Renal pelvis (tissue), 12 donors: ENCODE data around the gene MSMB. TPM values are rescaled to one million over a fixed set of nuclear protein-coding genes. Genes with fewer than 3 reads are reported as not detected.
"Not testable (repeated sequence)": the region's sequence is repeated elsewhere in the genome, so short reads cannot be mapped to it uniquely, and the experiment has no call there.

Source experiments
- DNase-seq: peaks from one replicate; pipeline ENCODE4 v3.0.0-alpha.2; 2013
- long read RNA-seq, 16 experiments: transcript quantifications; one replicate each; lab custom pipeline, GENCODE V29; 2026
- polyA plus RNA-seq, 3 donors: library from polyadenylated mRNA; unstranded; fragments of 120-200 nt; gene quantifications; one replicate each; pipeline ENCODE4 v1.2.1, GENCODE V29; 2013; ENCODE audit not compliant: insufficient read length in 3 of 3

MSMB gene, protein sequence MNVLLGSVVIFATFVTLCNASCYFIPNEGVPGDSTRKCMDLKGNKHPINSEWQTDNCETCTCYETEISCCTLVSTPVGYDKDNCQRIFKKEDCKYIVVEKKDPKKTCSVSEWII
- polyA plus RNA-seq: not detected
- long read RNA-seq, donor 1: 0 reads
- long read RNA-seq, donor 2: 0 reads
- long read RNA-seq, donor 3: 0 reads
- long read RNA-seq, donor 4: 0 reads
- long read RNA-seq, donor 5, partial matches to known transcripts: 0 of 1 reads
- long read RNA-seq, donor 5, other reads (novel, unspliced or antisense): 0 of 1 reads
- long read RNA-seq, donor 6: 0 reads
- long read RNA-seq, donor 7: 0 reads
- long read RNA-seq, donor 8: 0 reads
- long read RNA-seq, donor 9: 0 reads
- long read RNA-seq, donor 10: 0 reads
- long read RNA-seq, donor 11: 0 reads
- long read RNA-seq, donor 12: 0 reads
- long read RNA-seq, donor 13: 0 reads
- long read RNA-seq, donor 14: 0 reads
- long read RNA-seq, donor 15, transcript MSMB-202 (4 exons, 488 nt): major isoform, 22 of 29 reads
- long read RNA-seq, donor 15, partial matches to known transcripts: 5 of 29 reads
- long read RNA-seq, donor 15, other reads (novel, unspliced or antisense): 0 of 29 reads
- long read RNA-seq, donor 16: 0 reads

DNA sequence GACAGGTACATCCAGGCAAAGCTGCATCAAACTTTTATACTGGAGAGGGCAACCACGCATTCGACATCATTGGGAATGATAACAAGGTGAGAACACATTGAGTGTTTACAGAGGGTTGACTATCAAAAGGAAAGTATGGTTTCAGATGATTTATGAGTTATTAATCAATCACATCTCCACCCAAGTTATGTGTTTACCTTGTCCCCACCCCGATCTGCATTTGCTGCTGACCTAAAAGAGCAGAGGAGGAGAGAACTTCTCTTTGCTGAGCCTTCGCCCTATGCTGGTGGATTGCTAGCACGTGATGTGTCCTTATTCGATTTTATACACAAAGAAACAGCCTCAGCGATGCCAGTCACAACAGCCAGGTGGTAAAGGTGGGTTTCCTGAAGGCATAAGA, at the start of gene MSMB:
TSS of gene MSMB (minus strand) at position 9 of the 400 bp plus-strand sequence. CDS start 32 bp downstream, outside the sequence.
- no peak for DNase-seq

DNA sequence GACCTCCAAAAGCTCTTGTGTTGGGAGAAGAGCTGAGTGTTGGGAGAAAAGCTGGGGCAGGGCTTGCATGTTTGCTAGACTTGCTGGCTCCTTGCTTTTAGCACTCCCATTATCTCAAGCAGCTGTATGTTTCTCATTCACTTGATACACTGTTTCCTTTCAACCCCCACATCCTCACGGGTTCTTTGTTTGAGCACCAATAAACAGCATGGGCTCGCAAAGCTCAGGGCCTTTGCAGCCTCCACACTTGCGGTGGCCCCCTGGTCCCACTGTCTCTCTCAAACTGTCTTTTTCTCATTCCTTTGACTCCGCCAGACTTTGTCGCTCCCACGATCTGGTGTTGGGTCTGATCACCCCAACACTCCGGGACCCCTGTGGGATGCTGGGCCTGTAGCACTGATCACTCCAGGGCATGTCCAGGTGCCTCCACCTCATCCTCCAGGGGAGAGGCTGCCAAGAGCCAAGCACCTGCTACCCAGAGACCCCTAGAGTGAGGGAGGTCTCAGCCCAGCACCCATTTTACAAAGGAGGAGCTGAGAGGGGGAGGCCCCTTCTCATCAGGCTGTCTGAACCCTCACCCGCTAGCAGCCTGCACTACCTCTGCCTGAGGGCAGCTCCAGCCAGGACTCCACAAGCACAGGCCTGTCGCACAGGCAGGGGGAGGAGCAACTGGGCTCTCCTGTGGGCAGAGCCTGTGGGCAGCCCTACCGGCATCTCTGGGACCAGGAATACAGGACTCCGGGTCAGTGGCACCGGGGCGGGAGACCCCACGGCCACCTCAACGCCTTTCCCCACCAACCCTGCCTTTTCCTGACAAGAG, 49.1 kb upstream of the MSMB start:
- no peak for DNase-seq

DNA sequence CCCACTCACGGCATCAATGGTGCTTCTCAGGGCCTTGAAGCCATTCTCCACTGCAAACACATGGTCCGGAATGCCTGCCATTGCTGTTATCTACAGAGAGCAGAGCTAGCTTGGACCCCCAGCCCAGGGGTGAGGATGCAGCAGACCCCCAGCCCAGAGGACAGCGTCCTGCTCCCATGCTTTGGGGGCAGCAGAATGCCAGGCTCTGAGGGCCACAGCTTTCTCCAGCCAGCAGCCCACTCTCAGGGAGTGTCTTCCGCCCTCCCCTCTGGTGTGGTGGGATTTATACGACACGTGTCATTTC, 48.1 kb upstream of the MSMB start:
- no peak for DNase-seq

DNA sequence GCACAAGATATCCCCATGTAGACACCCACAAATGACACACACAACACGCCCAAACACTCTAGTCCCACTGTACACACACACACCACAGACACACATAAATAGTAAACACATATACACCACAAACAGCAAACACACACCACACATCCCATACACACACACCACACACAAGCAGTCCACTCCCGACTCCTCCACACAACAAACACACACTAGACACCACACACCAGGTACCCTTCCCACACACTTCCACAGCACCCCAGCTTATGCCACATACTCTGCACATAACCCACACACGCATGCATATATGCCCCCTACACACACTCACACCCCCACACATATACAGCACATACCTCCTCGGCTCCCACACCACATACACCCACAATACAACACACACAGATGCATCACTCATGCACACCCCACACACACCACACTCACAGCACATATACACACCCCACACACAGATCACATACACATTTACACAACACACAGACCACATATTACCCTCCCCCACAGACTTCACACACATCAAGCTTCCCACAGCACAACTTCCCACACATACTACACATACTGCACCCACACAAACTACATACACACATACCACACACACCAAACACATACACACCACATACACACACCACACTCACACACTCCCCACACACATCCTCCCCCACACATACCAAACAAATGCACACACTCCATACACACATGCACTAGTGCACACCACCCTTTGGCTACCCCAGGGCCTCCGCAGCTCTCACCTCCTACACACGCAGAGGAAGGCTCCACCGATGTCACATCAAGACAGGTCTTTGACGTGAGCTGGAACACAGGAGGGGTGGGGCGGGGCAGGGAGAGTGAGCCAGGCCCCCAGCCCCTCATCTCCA, 47.5 kb upstream of the MSMB start:
- DNase-seq: not testable (repeated sequence)

DNA sequence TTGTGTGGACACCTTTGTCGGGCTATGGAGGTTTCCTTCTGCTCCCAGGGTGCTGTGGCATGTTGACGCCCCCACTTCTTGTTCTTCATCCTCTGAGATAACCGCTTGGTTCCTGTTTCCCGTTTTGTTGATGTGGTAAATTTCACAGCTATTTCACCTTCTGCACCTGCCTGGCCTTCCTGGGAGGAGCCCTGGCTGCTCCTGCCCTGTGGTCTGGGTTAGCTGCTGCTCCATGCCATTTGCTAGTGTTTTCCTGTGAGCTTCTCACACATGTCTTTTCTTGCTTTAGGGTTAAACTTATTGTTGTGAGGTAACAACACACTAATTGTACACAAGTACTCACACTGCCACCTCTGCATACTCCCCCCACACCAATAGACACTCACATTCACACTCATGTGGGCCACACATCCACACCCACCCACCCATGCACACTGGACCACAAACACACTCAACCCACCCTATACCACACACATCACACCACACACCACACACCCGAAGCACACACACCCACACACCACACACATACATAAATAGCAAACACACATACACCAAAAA, 46.5 kb upstream of the MSMB start:
- DNase-seq: no peak

DNA sequence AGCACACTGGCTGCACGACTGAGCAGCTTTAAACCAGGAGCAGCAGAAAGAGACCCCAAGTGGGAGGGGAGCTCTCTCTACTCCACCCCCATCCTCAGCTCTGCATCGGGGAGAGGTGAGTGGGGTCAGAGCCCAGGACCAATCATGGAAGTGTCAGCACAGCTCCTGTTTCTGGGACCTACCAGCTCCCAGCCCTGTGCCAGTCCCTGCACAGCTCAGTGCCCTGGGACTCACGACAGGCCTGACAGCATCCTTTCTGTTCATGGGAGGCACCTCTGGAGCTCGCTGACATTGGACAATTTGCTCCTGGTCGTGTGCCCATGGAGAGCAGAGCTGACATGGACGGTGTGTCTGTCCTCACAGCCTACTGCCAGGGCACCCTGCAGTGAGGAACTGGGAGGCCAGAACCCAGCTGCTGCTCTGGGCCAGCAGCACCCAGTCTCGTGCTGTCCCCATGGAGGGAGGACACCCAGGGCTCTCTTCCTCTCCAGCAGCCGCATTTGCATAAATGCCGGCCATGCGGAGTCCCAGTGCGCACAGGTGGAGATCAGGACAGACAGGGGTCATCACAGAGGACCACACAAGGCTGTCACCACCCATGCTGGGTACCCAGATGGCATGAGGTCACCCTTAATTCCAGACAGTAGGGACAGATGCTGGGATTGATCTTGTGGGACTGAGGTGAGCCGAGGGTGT, 45.9 kb upstream of the MSMB start:
- DNase-seq: no peak

DNA sequence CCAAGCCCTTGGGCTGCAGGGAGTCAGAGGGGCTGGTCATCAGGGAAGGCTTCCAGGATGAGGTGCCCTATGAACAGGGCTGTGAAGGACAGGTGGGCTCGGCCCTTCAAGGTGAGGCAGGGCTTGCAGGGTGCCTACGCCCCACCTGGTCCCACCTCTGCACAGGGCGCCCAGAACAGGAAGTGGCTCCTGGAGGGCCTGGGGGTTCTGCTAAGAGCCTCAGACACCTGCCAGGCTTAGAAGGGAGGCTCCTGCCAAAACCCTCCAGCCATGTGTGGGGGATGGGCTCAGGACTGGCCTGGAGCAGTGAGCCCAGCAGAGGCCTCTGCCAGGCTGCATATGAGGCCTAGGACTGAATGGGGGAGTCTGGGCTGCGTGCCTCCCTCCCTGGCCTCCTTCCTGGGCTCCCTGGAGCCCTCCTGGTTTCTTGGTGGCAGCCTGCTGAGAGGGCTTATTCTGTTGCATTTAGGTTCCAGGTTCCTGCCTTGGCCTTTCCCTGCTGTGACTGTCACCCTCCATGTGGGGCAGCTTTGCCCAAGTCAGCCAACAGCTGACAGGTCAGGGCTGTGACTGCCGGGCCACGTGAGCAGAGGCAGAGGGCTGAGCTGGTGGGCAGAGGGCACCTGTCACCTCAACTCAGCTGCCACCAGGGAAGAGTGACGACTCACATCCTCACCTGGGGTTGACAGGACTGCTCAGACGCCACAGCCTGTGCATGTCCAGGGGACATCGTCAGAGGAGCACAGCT, 45.2 kb upstream of the MSMB start:
- no peak for DNase-seq

DNA sequence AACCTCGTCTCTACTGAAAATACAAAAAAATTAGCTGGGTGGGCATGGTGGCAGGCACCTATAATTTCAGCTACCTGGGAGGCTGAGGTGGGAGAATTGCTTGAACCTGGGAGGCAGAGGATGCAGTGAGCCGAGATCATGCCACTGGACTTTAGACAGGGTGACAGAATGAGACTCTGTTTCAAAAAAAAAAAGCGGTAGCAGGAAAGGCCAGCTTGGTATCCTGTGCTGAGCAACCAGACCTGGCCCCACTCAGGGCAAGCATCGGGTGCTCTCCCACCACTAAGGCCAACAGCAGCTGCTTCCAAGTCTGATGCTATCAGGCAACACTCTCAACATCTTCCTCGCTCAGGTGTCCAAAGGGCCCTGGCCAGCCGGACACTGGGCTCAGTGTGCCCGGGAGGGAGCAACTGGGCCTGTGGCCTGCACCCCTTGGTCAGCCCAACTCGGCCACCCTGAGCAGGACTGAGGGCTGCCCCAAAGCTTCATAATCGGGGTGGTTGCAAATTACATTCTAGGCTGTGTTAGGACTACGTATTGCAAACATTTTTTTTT, 44.3 kb upstream of the MSMB start:
- DNase-seq: no peak

DNA sequence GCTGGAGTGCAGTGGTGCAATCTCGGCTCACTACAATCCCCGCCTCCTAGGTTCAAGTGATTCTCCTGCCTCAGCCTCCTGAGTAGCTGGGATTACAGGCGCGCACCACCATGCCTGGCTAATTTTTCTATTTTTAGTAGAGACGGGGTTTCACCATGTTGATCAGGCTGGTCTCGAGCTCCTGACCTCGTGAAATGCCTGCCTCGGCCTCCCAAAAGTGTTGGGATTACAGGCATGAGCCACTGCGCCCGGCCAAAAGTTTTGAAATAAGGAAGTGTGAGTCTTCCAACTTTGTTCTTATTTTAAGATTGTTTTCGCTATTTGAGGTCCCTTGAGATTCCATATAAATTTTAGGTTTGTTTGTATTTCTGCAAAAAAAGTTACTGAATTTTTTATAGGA, 41.3 kb upstream of the MSMB start:
- DNase-seq: not testable (repeated sequence)

DNA sequence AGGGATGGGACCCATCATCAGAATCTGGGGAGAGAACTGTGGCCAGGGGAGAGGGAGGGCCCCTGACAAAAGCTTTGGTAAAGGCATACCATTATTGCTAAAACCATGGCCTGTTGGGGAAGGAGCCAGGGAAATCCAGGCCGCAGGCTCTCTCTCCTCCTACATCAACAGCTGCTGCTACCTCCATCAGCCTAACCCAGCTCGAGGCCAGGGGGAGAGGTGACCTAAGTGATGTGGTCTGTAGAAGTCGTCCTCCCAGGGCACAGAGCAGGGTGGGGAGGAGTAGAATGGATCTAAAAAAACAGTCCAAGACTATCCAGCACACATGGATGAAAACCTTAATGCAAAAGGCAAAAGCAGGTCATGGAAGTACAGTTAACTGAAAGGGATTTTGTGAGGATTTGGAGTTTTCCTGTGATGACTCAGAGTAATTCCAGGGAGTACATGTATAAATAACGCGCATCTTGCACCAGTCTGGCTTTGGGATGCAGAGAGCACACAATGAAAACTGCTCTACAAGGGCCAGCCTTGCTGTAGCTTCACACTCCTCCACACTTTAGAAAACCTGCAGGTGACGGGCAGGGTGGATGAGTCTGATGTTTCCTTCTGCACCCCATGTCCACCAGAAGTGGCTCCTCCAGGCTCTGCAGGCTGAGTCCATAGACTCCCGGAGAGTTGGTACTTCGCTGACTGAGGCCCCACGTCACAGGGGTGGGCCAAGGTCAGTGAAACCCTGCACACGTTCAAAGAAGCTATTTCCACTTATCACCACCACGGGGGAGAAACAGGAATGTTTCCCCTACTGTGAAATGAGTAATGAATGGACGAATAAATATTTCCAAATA, 38.5 kb upstream of the MSMB start:
- DNase-seq: no peak

DNA sequence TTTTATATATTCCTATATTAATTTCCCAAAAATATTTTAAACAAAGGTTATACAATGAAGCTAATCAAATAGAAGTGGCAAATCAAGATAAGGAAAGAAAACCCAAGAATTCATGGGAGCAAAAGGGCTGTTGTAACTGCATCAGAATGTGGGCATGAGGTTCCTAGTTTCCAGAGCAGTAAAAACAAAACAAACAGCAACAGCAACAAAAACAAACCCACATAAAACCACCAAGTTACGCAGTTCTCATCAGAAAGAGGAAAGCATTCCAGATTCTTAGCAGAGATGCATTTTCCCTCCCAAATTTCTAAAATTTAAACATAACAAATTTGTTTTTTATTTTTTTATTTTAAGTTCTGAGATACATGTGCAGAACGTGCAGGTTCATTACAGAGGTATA, 34.8 kb upstream of the MSMB start:
- no peak for DNase-seq

DNA sequence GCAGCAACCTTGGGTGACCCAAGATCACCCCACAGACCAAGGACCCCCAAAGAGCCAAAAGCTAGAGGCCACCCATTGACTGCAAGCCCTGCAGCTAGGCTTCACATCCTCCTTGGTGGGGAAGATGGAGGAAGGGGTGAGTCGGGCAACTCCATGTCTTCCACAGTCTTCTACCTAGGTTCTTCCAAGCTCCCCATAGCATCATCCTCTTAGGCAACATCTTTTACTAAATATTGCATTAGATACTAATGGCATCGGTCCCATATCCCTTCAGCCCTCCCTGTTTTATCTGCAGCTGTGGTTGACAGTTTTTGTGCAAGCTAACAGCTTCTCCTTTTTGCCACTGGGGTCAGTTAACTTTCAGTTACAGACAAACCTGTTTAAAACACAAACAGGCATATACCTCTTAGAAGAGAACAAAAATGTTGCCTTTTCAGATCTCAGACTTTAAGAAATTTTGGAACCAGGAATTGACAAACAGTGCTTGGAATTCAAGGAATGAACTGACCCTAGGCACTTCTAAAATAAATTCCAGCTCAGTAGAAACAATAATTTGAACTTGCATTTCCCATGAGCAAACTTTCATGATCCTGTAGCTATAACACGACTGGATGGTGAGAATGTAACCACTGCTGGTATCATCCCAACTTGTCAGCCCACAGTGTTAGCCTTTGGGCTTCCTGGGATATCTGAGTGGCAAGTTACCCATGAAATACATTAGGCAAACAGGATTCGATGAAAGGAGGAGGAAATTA, 33.9 kb upstream of the MSMB start:
- no peak for DNase-seq

DNA sequence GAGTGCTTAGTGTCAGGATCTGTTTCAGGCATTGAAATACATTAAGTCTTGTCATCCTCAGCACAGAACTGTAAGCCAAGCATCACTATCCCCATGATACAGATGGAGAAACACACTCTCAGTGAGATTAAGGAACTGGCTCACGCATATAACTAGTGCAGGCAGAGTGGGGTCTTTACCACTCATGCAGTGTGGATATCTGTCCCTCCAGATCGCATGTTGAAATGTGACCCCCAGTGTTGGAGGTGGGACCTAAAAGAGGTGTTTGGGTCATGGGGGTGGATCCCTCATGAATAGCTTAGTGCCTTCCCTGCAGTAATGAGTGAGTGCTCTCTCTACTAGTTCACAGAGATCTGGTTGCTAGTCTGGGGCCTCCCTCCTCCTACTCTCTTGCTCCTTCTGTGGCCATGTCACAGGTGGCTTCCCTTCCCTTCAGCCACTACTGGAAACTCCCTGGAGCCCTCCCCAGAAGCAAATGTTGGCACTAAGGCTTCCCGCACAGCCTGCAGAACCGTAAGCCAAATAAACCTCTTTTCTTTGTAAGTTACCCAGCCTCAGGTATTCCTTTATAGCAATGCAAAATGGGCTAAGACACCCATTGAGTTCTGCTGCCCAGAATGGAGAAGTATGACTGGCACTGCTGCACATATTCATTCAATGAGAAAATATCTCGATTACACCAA, 31.8 kb upstream of the MSMB start:
- DNase-seq: no peak

DNA sequence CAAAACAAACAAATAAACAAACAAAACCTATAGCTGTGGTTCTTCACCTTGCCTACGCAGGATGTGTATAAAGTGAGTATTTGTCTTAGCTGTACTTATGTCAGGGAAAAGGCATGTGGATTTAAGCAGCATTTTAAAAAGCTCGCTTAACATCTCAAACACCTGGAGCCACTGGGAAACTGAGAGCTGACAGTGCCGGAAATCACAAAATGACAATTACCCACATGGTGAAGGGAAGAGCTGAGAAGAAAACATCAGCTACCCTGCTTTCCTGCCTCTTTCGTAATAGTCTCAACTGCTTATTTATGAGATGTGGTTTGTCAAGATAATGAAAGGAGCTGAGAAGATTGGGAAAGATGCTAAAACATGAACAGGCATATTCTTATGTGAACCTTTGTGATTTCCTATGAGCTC, 31.1 kb upstream of the MSMB start:
- DNase-seq: no peak

DNA sequence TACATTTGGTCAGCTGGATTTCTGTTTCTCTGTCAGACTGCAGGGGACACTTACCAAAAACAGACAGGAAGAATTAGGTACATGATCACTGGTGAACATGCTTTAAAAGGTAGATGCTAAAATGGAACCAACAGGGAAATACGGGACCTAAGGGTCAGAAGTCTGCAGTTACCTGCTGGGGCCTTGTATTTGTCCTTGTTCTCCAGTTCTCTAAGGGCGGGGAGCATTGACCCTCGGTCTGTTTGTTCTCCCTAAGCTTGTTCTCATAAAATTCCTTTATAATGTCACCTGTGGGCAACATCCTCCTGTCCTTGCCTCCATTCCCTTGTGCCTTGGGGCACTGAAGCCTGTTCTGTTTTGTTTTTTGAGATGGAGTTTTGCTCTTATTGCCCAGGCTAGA, 29.8 kb upstream of the MSMB start:
- DNase-seq: no peak

DNA sequence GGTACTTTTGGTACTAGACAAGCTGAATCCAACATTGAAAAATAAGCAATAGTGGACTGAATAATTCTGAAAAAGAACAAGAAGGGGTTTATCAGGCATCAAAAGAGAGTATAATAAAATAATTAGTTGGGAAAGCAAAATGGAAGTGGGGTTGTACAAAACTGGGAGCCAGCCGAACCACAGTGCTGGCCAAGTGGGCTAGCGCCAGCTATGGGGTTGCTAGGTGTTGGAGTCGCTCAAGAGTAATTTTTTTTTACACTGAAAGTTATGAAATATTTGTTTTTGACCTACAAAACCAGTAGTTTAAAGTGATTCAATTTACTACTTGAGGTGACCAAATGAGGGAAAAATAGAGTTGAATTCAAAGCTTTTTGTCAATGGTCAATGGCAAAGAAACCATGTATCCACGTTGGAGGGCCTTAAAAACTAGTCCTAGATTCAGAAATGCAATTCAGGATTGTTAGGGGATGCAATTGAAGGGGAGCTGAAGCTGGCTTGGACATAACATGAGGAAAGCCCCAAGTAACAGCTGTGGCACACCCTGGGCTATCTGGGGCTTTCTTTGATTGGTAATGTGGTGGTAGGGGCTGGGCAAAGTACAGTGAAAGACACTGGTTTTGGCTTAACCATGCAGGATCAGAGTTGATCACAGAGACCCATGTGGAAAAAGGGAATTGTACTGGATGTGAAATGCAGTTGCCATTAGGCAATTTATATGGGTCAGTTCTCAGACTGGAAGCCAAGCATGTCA, 28.3 kb upstream of the MSMB start:
- DNase-seq: no peak

DNA sequence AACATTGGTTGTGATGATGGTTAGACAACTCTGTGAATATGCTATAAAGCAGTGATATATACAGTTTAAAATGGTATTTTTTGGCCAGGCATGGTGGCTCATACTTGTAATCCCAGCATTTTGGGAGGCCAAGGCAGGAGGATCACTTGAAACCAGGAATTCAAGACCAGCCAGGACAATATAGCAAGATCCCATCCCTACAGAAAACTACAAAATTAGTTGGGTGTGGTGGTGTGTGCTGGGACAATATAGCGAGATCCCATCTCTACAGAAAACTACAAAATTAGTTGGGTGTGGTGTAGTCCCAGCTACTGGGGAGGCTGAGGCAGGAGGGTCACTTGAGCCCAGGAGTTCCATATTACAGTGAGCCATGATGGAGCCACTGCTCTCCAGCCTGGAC, 27.5 kb upstream of the MSMB start:
- DNase-seq: no peak
